DMS153 treated with DMSO at 0.1 percent for 48 hours (cell line): ENCODE measurements around the gene CPNE6.

Experiments used
- DNase-seq: peaks from one replicate; lab custom pipeline; 2025; ENCODE audit not compliant: unreplicated experiment; lab: John Stamatoyannopoulos, UW

The CPNE6 gene

GRCh38 chr14:24068711-24069410 is 2.5 kb upstream of the CPNE6 start:
- DNase-seq, result no peak

- DNase-seq, result no peak
These were observed 2.0 kb upstream of the CPNE6 start for GRCh38 chr14:24069411-24069735.

- DNase-seq, result no peak
These were observed 848 bp upstream of the CPNE6 start for GRCh38 chr14:24070285-24071143.

- DNase-seq, result no peak
These were observed 571 bp downstream of the CPNE6 start for GRCh38 chr14:24071836-24072430.

GRCh38 chr14:24072436-24072835 is 1.1 kb downstream of the CPNE6 start:
- DNase-seq, result no peak

- DNase-seq, result no peak
These were observed 1.8 kb downstream of the CPNE6 start for GRCh38 chr14:24072881-24073877.

GRCh38 chr14:24074625-24075484 is 3.5 kb downstream of the CPNE6 start:
- no peak for DNase-seq

- DNase-seq, result no peak
These were observed 4.3 kb downstream of the CPNE6 start for GRCh38 chr14:24075485-24076301.

GRCh38 chr14:24076302-24076601 is 4.9 kb downstream of the CPNE6 start:
- no peak for DNase-seq

- no peak for DNase-seq
These were observed 5.7 kb downstream of the CPNE6 start for GRCh38 chr14:24077086-24077485.

- DNase-seq, result no peak
These were observed 6.8 kb downstream of the CPNE6 start for GRCh38 chr14:24078146-24078545.

GRCh38 chr14:24079491-24080141 is 8.3 kb downstream of the CPNE6 start:
- DNase-seq, result no peak

GRCh38 chr14:24080142-24080530 is 8.8 kb downstream of the CPNE6 start:
- no peak for DNase-seq

GRCh38 chr14:24080888-24081738 is 9.8 kb downstream of the CPNE6 start:
- peak; percentile 28 for DNase-seq

- DNase-seq, result no peak
These were observed 10.4 kb downstream of the CPNE6 start for GRCh38 chr14:24081739-24082211.

GRCh38 chr14:24082411-24083080 is 11.2 kb downstream of the CPNE6 start:
- no peak for DNase-seq

- DNase-seq, result no peak
These were observed 12.1 kb downstream of the CPNE6 start for GRCh38 chr14:24083462-24083861.
